ENCODE results near the gene SLC2A4RG.

SLC2A4RG gene

GRCh38 chr20:63791497-63792156, 52.1 kb downstream of the SLC2A4RG start:
- no peak for DNase-seq (ENCODE audit: low spot score)
- TF ChIP-seq CTCF (IDR thresholded peaks at IDR 0.05; ENCODE audit: extremely low read depth, missing control alignments), result no peak

- TF ChIP-seq CTCF (IDR thresholded peaks at IDR 0.05; ENCODE audit: extremely low read depth, missing control alignments), result no peak
Measured at GRCh38 chr20:63792866-63793265, 53.3 kb downstream of the SLC2A4RG start.

More at GRCh38 chr20:63792866-63793265, 53.3 kb downstream of the SLC2A4RG start:
- DNase-seq (ENCODE audit: low spot score), result no peak

Measured in GM20000 (cell line).